MM.1S (cell line): ENCODE data around the gene DPP10.
"Not testable (repeated sequence)": the region's sequence is repeated elsewhere in the genome, so short reads cannot be mapped to it uniquely, and the experiment has no call there.

Experiments
- CTCF ChIP-seq: fragments of 300-600 bp; sonication (generic); IDR thresholded peaks from 2 replicates; pipeline ENCODE4 v1.5.1; 2016; ENCODE audit warnings: antibody characterized with exemption, low read length, mixed read lengths
- EZH2 ChIP-seq: fragments of 300-600 bp; sonication (generic); optimal IDR thresholded peaks from 2 replicates; pipeline ENCODE3; 2017; ENCODE audit warnings: low read depth, mild to moderate bottlenecking, antibody characterized with exemption, low read length, mixed read lengths
- EZH2phosphoT487 ChIP-seq: fragments of 300-600 bp; sonication (generic); IDR thresholded peaks from 2 replicates; pipeline ENCODE4 v1.6.1; 2018; ENCODE audit warnings: antibody characterized with exemption, low read length

GRCh38 chr2:115440746-115441145 is 998.3 kb downstream of the DPP10 start:
- TF ChIP-seq CTCF, EZH2, EZH2phosphoT487: not testable (repeated sequence)
